Hepatocyte (in vitro differentiated cells): ENCODE data around the gene SLC6A20.

Source experiments
- CTCF ChIP-seq: fragments of 200-600 bp; sonication (generic); IDR thresholded peaks from 2 replicates; pipeline ENCODE4 v1.5.1; 2016; ENCODE audit warnings: antibody characterized with exemption, mild to moderate bottlenecking; ENCODE audit not compliant: poor library complexity
- EZH2 ChIP-seq: fragments of 200-600 bp; sonication (generic); IDR thresholded peaks from 2 replicates; pipeline ENCODE4 v1.6.1; 2016; ENCODE audit warnings: antibody characterized with exemption, mild to moderate bottlenecking, borderline replicate concordance

GRCh38 chr3:45773072-45773471, 23.3 kb downstream of the SLC6A20 start:
- TF ChIP-seq CTCF (no peak), EZH2 (no peak)
